ENCODE measurements around the gene DTX2.
"Not testable (repeated sequence)": the region's sequence is repeated elsewhere in the genome, so short reads cannot be mapped to it uniquely, and the experiment has no call there.

DTX2 gene

GRCh38 chr7:76443846-76444245, 17.7 kb upstream of the DTX2 start:
- not testable (repeated sequence) for DNase-seq (ENCODE audit: low spot score)

- not testable (repeated sequence) for DNase-seq (ENCODE audit: low spot score)
Measured at GRCh38 chr7:76445577-76446008, 15.9 kb upstream of the DTX2 start.

- not testable (repeated sequence) for DNase-seq (ENCODE audit: low spot score)
Measured at GRCh38 chr7:76457017-76457416, 4.5 kb upstream of the DTX2 start.

GRCh38 chr7:76458504-76458903, 3.0 kb upstream of the DTX2 start:
- not testable (repeated sequence) for DNase-seq (ENCODE audit: low spot score)

GRCh38 chr7:76460767-76461166, 742 bp upstream of the DTX2 start:
- DNase-seq (ENCODE audit: low spot score) = not testable (repeated sequence)

GRCh38 chr7:76462271-76462882, 868 bp downstream of the DTX2 start:
- not testable (repeated sequence) for DNase-seq (ENCODE audit: low spot score)

GRCh38 chr7:76464959-76465358, 3.5 kb downstream of the DTX2 start:
- DNase-seq (ENCODE audit: low spot score) = not testable (repeated sequence)

- DNase-seq (ENCODE audit: low spot score) = not testable (repeated sequence)
Measured at GRCh38 chr7:76465950-76466349, 4.4 kb downstream of the DTX2 start.

GRCh38 chr7:76467743-76468404, 6.4 kb downstream of the DTX2 start:
- DNase-seq (ENCODE audit: low spot score) = not testable (repeated sequence)

- DNase-seq (ENCODE audit: low spot score) = not testable (repeated sequence)
Measured at GRCh38 chr7:76471556-76472221, 10.2 kb downstream of the DTX2 start.

- DNase-seq (ENCODE audit: low spot score) = not testable (repeated sequence)
Measured at GRCh38 chr7:76473097-76473496, 11.6 kb downstream of the DTX2 start.

GRCh38 chr7:76476280-76476679, 14.8 kb downstream of the DTX2 start:
- not testable (repeated sequence) for DNase-seq (ENCODE audit: low spot score)

- not testable (repeated sequence) for DNase-seq (ENCODE audit: low spot score)
Measured at GRCh38 chr7:76476742-76477474, 15.4 kb downstream of the DTX2 start.

GRCh38 chr7:76479628-76480027, 18.1 kb downstream of the DTX2 start:
- DNase-seq (ENCODE audit: low spot score) = not testable (repeated sequence)

- DNase-seq (ENCODE audit: low spot score) = not testable (repeated sequence)
Measured at GRCh38 chr7:76480403-76481253, 19.1 kb downstream of the DTX2 start.

GRCh38 chr7:76482660-76483059, 21.2 kb downstream of the DTX2 start:
- DNase-seq (ENCODE audit: low spot score) = not testable (repeated sequence)

- DNase-seq (ENCODE audit: low spot score) = not testable (repeated sequence)
Measured at GRCh38 chr7:76483081-76483480, 21.6 kb downstream of the DTX2 start.

GRCh38 chr7:76484456-76484855, 22.9 kb downstream of the DTX2 start:
- not testable (repeated sequence) for DNase-seq (ENCODE audit: low spot score)

GRCh38 chr7:76485822-76486610, 24.5 kb downstream of the DTX2 start:
- DNase-seq (ENCODE audit: low spot score) = not testable (repeated sequence)

- not testable (repeated sequence) for DNase-seq (ENCODE audit: low spot score)
Measured at GRCh38 chr7:76486618-76487017, 25.1 kb downstream of the DTX2 start.
